Endothelial cell of hepatic sinusoid (primary cell): ENCODE data around the gene LRRC74A.
"Not testable (repeated sequence)": the region's sequence is repeated elsewhere in the genome, so short reads cannot be mapped to it uniquely, and the experiment has no call there.

ENCODE experiments used
- in situ Hi-C: cut with HindIII; loops from 2 replicates; pipeline ENCODE4 v1.10.0; 2017; ENCODE audit warnings: low sequenced_read_pairs

Gene LRRC74A

DNA sequence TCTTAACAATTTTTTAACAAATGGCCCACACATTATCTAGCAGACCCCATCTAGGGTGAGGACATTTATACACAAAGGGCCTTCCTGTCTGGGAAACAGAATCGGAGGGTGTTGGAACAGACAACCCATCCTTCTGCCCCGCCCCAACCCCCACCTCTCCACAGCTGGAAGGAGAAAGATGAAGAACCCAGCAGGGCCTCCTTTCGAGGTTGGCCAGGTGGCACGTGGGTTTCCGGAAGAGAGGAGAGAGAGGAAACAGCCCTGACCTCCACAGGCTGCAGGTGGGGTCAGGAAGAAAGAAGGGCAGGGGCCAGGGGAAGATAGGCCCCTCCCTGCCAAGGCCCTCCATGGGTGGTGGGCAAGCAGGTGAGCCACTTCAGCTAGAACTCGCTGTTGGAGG lies 57.2 kb downstream of the LRRC74A start:
- in situ Hi-C loops: loop anchor here (5.0 kb wide), 1 partner anchor 194 kb away; no protein-coding TSS in a partner anchor

DNA sequence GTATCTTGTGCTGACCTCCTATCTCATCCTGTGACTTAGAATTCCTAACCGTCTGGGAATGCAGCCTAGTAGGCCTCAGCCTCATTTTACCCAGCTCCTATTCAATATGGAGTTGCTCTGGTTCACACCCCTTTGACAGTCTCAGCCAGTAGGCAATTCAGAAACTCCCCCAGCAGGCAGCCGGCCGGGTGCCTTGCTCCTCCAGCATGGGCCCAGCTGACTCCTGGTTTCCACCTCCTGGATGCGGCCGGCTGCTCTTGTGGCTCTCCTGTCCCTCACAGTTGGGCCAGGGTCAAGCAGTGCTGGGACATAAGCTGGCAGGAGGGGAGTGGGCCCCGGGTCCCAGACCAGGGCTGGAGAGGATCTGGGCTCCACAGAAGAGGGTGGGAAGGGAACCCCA lies 58.2 kb downstream of the LRRC74A start:
- in situ Hi-C loops: loop anchor here (5.0 kb wide), 1 partner anchor 193 kb away; no protein-coding TSS in a partner anchor

DNA sequence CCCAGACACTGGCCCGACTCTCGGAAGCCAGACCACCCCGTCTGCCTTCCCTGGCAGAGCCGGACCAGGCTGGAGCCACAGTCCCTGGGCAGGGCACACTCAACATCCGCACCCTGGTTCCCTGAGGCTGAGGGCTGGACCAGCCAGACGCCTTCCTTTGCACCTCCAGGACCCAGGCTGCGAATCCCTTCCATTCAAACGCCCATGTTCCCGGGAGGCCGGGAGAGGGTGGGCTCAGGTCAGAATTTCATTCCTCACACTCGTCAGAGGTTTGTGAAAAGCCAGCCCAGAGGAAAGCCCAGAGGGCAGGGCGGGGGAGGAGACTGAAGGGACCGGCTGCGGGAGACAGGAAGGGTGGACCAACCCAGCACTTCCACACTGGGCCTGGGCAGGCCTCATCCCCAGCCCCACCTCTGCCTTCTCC lies 58.7 kb downstream of the LRRC74A start:
- in situ Hi-C loops: loop anchor here (5.0 kb wide), 1 partner anchor 192 kb away; no protein-coding TSS in a partner anchor

DNA sequence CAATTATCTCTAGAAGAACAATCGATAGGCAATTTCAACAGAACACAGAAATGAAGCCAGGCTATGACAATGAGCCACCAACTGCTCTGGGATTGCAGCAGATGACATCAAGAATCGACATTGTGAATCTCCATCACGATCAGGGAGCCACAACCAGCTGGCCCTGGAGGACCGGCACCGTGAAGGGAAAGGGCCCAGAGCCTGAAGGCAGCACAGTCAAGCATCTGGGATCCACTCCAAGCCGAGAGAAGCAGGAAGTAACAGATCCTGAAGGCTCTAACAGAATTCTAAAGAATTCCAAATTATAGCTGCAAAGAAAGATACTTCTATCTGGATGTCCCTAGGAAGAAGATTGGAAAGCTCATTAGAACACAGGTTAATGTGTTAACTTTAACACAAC lies 61.0 kb downstream of the LRRC74A start:
- in situ Hi-C loops: no loop called here

DNA sequence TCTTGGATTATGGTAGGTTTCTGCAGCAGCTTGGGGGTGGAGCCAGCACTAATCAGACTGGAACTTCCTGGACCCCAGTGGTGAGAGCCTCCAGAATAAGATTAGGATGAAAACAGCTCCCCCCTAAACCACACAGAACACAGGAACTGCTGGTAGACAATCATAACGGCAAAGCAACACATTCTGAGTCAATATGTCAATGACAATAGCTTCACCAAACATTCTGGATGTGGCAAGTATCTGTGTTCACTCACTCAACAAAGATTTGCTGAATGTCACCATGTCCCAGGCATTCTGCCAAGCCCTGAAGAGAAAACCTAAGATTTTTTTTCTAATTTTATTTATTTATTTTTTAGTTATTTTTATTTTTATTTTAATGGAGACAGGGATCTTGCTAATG lies 65.2 kb downstream of the LRRC74A start:
- in situ Hi-C loops: no loop called here

DNA sequence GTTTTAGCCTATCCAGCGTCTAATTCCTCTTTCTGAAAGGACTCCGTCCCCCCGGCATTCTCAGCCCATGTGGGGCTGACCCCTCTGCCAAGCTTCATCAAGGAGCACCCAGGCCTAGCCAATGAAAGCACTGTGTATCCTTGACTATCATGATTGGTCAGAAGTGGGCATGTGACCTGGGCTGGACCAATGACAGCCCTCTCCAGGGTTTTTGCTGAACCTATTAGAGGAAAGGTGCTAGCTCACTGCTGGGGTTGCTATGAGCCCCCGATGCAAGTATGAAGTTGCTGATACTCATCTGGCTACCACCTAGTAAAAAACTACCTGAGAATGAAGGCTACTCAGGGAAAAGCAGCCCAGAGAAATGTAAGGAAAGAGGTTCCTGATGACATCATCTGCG lies 68.1 kb downstream of the LRRC74A start:
- in situ Hi-C loops: no loop called here

DNA sequence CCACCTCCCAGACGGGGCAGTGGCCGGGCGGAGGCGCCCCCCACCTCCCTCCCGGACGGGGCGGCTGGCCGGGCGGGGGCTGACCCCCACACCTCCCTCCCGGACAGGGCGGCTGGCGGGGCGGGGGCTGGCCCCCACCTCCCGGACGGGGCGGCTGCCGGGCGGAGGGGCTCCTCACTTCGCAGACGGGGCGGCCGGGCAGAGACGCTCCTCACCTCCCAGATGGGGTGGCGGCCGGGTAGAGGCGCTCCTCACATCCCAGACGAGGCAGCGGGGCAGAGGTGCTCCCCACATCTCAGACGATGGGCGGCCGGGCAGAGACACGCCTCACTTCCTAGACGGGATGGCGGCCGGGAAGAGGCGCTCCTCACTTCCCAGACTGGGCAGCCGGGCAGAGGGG lies 71.8 kb downstream of the LRRC74A start:
- in situ Hi-C loops: not testable (repeated sequence)

DNA sequence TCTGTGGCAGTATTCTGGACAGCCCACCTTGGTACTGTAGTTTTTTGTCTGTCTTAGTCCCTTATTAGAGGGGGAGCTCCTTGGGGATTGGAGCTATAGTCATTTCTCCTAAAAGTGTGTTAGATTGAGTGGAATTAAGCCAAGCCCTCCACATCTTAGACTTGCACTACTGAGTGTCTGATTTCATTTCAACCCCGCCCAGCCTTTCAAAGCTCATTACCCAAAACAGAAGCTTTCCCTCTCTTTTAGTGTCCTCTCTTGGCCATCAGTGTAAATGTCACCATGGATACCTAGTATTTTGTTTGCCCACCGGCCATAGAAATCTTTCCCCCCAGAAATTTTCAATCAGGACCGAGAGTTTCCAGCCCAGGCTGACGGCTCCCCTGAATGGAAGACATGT lies 74.5 kb downstream of the LRRC74A start:
- in situ Hi-C loops: loop anchor here (5.0 kb wide), 2 partner anchors 52 to 97 kb away; no protein-coding TSS in a partner anchor

DNA sequence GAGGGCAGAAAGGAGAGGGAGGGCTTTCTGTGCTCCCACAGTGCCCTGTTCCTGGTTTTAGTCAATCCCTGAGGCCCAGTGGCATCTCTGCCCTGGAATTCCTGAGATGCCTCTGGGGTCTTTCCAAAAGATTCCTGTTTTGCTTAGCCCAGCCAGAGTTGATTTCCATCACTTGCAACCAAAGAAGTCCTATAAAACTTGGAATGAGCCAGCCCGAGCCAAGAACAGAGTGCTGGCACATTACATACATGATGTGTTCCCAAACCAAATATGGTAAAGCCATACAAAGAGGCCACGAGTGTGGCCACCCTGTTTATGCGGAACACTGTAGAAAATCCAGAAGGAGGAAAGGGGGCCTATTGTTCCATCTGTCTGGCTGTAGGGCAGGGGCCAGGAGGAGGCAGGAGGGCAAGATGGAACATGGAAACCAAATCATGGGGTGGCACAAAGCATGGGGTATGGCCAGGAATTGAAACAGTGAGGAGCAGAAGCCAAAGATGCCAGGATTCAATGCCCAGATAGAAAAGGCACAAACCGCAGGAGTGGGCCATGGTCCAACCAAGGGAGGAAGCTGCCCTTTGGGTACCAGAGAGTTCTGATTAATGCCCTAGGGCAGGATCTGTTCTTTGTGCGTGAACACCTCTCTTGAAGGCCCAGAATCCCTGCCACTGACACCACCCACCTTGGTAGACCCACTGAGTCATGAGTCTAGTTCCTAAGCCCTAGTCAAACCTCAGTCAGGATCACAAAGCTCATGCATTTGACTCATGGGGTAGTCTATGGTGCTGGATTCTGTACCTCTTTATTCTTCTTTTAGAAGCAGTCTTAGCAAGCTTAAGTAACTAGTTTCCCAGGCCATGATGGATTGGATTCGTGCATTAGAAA lies 75.2 kb downstream of the LRRC74A start:
- in situ Hi-C loops: loop anchor here (5.0 kb wide), 2 partner anchors 51 to 96 kb away; no protein-coding TSS in a partner anchor

DNA sequence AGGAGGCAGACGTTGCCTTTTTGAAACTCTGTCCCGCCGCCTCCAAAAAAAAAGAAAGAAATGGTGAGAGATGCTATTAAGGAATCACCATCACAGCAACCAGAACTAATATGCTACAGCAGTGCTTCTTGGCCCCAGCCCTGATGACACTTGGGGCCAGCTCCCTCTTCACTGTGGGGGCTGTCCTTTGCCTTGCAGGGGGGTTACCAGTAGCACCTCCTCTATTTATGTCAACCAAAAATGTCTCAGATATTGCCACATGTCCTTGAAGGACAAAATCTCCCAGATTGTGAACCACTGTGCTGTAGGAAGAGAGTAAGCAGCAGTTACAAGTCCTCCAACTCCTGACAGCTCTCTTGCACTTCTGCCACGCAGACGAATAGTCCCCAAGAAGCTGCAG lies 76.4 kb downstream of the LRRC74A start:
- in situ Hi-C loops: loop anchor here (5.0 kb wide), 2 partner anchors 50 to 95 kb away; no protein-coding TSS in a partner anchor

DNA sequence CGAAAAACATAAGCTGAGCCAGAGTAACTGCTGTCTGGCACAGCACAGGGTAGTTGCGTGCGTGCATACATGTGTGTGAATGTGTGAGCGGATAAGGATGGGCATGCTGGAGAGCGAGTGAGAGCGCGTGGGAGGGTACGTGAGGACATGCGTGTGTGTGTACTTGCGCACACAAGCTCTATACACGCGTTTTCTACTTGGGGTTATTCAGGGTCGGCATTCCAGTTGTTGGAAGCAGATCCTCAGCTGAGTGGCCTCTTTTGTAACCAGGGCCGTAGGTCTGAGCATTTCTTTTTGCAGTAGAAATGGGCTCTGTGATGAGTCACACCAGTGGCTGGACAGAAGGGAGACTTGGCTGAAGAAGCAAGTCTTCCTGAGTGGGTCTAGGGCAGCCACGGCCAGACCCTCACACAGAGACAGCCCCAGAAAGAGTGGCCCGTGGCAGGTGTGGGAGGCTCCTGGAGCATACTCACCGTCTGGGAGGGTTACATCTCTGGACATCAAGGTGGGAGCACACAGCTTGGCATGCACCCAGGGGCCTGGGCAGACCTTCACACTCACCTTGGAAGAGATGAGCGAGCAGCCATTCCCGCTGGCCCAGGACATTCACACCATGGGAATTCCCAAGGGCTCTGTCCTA lies 78.0 kb downstream of the LRRC74A start:
- in situ Hi-C loops: loop anchor here (5.0 kb wide), 2 partner anchors 48 to 93 kb away; no protein-coding TSS in a partner anchor

DNA sequence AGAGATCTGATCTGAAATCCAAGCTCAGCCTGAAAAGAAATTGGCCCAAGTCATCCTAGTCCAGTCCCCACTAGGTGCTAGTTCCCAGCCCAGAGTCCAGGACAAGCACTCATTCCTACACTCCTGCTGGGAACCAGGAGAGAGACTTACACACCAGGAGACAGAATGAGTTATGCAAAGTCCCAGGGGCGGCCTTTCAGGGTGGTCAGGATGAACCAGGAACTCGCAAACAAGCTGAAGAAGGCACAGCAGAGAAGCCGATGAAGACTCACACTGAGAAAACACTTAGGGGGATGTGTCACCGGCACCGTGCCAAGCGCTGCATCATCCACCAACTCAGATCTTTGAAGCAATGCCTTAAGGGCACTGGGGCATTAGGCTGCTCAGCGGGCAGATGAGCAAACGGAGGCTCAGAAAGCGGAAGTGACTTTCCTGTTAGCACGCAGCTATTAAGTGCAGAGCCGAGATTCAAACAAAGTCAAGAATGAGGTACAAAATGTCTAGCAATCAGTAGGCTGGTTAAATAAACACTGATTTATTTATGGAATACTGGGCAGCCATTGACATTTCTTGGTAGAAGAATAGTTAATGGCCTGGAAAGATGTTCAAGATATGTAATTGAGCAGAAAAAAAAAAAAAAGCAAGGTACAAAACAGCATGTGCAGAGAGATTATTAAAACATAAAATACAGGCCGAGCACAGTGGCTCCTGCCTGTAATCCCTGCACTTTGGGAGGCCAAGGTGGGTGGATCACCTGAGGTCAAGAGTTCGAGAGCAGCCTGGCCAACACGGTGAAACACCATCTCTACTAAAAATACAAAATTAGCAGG lies 78.7 kb downstream of the LRRC74A start:
- in situ Hi-C loops: loop anchor here (5.0 kb wide), 2 partner anchors 47 to 92 kb away; no protein-coding TSS in a partner anchor

DNA sequence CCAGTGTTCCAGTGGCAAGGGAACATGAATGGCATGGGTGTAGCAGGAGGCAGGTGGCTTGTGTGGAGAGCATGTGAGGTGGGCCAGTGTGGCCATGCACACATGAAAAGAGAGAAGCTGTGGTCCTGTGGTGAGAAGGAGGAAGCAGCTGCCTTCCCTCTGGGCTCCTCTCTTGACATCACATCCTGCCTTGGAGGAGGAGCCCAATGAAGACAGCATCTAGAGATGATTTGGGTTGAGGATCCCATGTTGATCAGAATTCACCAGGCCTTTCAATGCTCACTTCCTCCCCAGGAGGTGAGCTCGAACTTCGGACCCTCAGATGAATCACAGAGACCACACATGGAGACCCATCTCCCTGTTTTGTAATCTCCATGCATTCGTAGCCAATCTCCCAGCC lies 82.6 kb downstream of the LRRC74A start:
- in situ Hi-C loops: no loop called here

DNA sequence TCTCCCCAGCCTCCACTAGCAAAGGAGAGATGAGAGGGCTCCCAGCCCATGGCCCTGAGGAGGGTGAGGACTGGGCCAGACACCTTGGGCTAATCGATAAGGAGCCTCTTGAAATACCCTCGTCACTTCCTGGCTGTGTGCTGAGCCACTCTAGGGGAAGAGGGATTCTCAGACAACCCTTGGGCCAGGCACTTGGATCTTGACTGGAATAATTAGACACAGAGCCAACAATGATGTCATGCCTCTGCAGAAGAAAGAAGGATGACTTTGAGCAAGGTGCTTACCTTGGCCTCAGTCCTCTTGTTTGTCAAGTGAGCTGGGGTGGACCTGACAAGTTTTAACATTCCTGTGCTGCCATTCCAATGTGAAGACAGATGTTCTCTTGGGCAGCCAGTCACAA lies 83.1 kb downstream of the LRRC74A start:
- in situ Hi-C loops: no loop called here

DNA sequence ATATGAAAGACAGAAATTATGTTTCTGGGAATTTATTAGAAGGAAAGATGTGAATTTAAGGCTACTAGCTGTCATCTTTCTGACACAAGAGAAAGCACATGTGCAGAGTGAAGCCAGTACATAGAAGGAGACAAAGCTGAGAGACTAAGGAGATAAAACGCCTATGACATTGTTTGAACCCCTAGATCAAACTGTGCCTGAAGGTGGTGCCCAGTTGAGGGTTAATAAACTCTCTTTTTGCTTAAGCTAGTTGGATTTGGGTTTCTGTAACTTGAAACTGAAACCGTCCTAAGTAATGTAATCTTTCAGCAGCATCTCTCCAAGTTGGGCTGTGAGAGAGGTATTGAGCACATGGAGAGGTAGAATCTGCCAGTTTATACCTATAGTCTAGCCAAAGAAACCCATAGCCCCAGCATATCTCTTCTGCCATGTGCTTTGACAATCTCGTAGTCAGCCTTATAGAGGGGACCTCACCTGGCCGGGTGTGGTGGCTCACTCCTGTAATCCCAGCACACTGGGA lies 84.2 kb downstream of the LRRC74A start:
- in situ Hi-C loops: no loop called here

DNA sequence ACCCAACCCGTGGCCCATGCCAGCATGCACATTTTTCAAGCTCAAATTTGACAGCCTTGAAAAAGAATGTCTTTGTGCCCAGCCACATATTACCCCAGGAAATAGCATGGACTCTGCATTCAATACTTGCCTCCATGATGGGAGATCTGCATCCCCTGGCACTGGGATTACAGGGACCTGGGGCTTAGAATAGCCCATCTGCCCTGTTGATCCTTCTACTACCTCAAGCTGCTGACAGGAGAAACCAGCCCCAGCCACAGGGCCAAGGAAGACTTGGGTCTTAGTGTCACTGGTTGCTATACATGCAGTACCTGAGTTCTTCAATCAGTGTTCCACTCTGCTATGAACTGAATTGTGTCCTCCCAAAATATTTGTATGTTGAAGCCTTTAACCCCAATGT lies 85.3 kb downstream of the LRRC74A start:
- in situ Hi-C loops: no loop called here

DNA sequence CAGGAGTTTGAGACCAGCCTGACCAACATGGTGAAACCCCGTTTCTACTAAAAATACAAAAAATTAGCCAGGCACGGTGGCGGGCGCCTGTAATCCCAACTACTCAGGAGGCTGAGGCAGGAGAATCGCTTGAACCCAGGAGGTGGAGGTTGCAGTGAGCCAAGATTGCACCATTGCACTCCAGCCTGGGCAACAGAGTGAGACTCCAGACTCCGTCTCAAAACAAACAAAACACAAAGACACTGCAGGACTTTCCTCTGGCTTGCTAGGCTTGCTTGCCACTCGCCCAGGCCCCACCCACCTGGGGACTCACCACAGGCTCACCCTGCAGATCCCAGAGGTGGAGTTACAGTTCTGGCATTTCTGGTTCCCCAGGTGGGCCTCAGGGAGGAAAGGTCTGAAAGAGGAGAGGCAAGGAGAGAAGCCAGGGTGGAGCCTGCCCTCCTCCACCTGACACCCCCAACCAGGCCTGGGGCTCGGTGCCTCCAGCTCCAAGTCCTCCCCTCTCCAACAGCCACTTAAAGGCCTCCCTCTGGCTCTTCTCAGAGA lies 88.4 kb downstream of the LRRC74A start:
- in situ Hi-C loops: not testable (repeated sequence)

DNA sequence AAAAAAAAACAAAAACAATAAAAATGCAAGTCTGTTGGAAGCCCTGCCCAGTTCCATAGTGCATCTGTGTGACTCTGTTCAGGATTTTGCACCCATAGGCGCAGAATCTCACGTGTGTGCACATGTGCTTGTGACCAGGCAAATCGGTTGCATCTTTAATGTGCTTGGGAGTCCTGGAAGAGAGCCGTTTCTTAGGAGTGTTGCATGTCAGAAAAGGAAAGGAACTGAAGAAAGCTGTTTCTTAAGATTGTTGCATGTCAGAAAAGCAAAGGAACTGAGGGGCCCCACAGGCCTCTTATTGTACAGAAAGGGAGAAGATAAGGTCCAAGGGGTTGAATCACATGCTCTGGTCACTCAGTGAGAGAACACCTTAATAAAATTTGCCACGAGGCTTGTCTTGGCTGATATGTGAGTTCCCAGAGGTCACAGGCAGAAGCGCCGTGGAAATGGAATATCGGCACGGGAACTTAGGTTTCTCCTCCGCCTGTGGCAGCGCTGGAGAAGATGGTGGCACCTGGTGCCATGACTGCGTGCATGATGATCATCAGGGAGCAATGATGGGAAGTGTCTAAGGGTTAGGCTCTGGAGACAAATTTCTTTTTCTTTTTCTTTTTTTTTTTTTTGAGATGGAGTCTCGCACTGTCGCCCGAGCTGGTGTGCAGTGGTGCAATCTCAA lies 90.0 kb downstream of the LRRC74A start:
- in situ Hi-C loops: no loop called here

DNA sequence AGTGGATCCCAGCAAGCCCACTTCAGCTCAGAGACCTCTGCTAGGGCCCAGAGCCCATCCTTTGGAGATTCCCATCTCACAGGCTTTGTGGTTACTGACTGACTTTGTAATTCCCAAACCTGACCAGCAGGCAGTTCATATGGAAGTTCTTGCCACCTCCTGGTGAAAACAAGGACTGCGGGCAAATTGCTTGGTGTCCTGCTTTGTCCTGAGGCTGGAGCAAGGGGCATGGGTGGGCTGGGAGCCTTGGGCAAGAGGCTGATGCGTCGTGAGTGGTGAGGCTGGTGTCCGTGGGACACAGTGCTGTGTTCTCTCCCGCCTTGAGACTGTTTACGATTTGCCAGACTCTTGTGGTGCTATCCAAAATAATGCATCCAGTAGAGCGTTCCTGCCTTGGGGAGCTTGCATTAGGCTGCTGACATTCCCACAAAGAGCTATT lies 91.0 kb downstream of the LRRC74A start:
- in situ Hi-C loops: no loop called here
